GM12875 (cell line): Measurements from ENCODE around the gene TRIM42.

Experiments used
- H3K4me3 ChIP-seq: one replicate; pipeline ENCODE4 v1.5.1; 2011; ENCODE audit warnings: low read depth, low read length, control low read depth
- TF ChIP-seq, protein P1 (sequence below): IDR thresholded peaks from 2 replicates; pipeline ENCODE4 v1.5.1; 2011; ENCODE audit warnings: low read depth, mild to moderate bottlenecking, control low read depth, inconsistent platforms, low read length, moderate library complexity, borderline replicate concordance; ENCODE audit not compliant: insufficient read depth

The TRIM42 gene

GRCh38 chr3:140708815-140709214, 31.0 kb downstream of the TRIM42 start:
- TF ChIP-seq, protein P1, sequence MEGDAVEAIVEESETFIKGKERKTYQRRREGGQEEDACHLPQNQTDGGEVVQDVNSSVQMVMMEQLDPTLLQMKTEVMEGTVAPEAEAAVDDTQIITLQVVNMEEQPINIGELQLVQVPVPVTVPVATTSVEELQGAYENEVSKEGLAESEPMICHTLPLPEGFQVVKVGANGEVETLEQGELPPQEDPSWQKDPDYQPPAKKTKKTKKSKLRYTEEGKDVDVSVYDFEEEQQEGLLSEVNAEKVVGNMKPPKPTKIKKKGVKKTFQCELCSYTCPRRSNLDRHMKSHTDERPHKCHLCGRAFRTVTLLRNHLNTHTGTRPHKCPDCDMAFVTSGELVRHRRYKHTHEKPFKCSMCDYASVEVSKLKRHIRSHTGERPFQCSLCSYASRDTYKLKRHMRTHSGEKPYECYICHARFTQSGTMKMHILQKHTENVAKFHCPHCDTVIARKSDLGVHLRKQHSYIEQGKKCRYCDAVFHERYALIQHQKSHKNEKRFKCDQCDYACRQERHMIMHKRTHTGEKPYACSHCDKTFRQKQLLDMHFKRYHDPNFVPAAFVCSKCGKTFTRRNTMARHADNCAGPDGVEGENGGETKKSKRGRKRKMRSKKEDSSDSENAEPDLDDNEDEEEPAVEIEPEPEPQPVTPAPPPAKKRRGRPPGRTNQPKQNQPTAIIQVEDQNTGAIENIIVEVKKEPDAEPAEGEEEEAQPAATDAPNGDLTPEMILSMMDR = no peak
- no peak overlapping the region for H3K4me3 ChIP-seq

DNA sequence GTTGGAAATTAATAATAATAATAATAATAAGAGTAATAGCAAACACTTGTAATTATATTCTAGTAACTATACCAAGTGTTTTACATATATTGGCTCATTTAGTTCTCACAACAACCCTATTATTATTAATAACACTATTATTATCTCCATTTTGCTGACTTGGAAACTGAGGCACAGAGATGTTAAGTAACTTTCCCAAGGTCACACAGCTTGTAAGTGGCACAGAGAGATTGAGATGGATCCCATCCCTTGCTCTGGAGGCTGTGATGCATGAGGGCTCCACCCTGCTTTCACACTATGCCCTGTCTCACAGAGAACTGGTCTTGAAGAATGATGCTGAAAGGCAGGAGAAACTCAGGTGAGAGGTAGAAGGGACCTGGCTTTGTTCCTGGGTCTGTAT, 31.9 kb downstream of the TRIM42 start:
- TF ChIP-seq, protein P1 = no peak

GRCh38 chr3:140710711-140711389, 33.0 kb downstream of the TRIM42 start:
- no peak overlapping the region for H3K4me3 ChIP-seq
- TF ChIP-seq, protein P1 = no peak

More for the DNA sequence above, 31.9 kb downstream of the TRIM42 start:
- no peak overlapping the region for H3K4me3 ChIP-seq

DNA sequence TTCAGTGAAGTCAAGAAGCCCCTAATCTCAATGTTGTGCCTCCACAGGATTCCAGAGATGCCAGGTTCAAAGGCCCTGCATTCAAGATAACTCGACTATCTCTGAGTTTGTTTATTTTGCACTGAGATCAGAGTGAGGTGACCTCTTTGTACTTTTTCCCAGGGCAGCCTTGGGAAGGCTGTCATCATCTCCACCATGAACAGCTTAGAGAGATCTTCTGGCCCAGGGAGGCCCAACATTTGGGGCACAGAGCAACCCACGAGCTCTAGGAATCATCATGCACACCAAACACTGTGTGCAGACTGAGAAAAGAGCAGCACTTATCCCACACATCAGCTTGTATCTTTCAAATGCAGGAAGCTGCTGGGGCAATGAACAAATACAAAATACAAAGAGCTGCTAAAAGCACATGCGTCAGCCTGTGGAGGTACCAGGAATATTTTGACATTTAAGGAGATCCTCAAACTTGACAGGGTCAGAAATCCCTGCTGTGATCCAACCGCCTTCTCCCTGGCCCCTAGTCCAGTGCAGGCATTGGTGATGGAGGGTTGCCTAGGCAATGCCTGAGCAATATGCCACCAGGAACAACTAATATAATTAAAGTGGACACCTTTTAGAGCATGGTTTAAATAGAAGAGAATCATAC, 33.6 kb downstream of the TRIM42 start:
- no peak overlapping the region for H3K4me3 ChIP-seq
- TF ChIP-seq, protein P1 = no peak

GRCh38 chr3:140712301-140712700, 34.4 kb downstream of the TRIM42 start:
- no peak overlapping the region for H3K4me3 ChIP-seq
- TF ChIP-seq, protein P1 = no peak

DNA sequence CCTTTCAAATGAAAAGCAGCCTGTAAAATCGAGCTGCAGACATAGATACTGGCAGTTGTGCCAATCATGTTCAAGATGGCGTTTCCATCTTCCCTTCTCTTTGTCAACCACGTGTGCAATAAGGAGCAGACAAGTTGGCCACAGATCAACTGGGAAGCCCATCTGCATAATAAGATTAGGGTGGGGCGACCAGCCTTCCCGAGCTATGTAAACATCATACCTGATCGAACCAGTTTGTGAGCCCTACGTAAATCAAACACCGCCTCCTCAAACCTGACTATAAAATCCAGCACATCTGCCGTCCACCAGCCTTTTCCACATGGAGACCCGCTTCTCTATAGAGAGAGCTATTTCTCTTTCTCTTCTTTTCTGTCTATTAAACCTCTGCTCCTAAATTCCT, 37.2 kb downstream of the TRIM42 start:
- TF ChIP-seq, protein P1 = no peak
- H3K4me3 ChIP-seq = no peak overlapping the region

- no peak overlapping the region for H3K4me3 ChIP-seq
- TF ChIP-seq, protein P1 = no peak
These were observed 40.1 kb downstream of the TRIM42 start for GRCh38 chr3:140717921-140718320.
